HEK293 (cell line): ENCODE data around the gene ENTREP3.

Experiments used
- GLI4 ChIP-seq: fragments of 450-650 bp; formaldehyde crosslinking; IDR thresholded peaks from 2 replicates; pipeline ENCODE4 v1.5.1; 2016; ENCODE audit warnings: missing biosample characterization, missing genetic modification characterization
- OVOL3 ChIP-seq: fragments of 450-650 bp; formaldehyde crosslinking; IDR thresholded peaks from 2 replicates; pipeline ENCODE4 v1.5.1; 2016; ENCODE audit warnings: missing biosample characterization, missing genetic modification characterization
- SP2 ChIP-seq: fragments of 450-650 bp; formaldehyde crosslinking; IDR thresholded peaks from 2 replicates; pipeline ENCODE4 v1.5.1; 2016; ENCODE audit warnings: missing biosample characterization, missing genetic modification characterization
- ZIC2 ChIP-seq: fragments of 450-650 bp; formaldehyde crosslinking; IDR thresholded peaks from 2 replicates; pipeline ENCODE4 v1.5.1; 2016; ENCODE audit warnings: missing biosample characterization, missing genetic modification characterization
- ZNF114 ChIP-seq: fragments of 450-650 bp; formaldehyde crosslinking; IDR thresholded peaks from 2 replicates; pipeline ENCODE4 v1.5.0; 2017; ENCODE audit warnings: missing biosample characterization, missing genetic modification characterization
- ZNF138 ChIP-seq: fragments of 450-650 bp; formaldehyde crosslinking; IDR thresholded peaks from 2 replicates; pipeline ENCODE4 v1.5.1; 2016; ENCODE audit warnings: missing biosample characterization, missing genetic modification characterization, borderline replicate concordance
- ZNF157 ChIP-seq: fragments of 450-650 bp; formaldehyde crosslinking; IDR thresholded peaks from 2 replicates; pipeline ENCODE4 v1.5.1; 2016; ENCODE audit warnings: missing biosample characterization, missing genetic modification characterization
- ZNF19 ChIP-seq: fragments of 450-650 bp; formaldehyde crosslinking; IDR thresholded peaks from 2 replicates; pipeline ENCODE4; 2016; ENCODE audit warnings: missing biosample characterization, missing genetic modification characterization, low read depth
- ZNF202 ChIP-seq: fragments of 450-650 bp; formaldehyde crosslinking; IDR thresholded peaks from 2 replicates; pipeline ENCODE4 v1.5.1; 2016; ENCODE audit warnings: missing biosample characterization, missing genetic modification characterization, borderline replicate concordance
- ZNF211 ChIP-seq: fragments of 450-650 bp; formaldehyde crosslinking; IDR thresholded peaks from 2 replicates; pipeline ENCODE4 v1.5.1; 2016; ENCODE audit warnings: low read depth, missing biosample characterization, missing genetic modification characterization
- ZNF274 ChIP-seq, 2 experiments: fragments of 200-500 bp in 1 of 2; fragments of 450-650 bp in 1 of 2; sonication (Bioruptor generic) in 1 of 2; formaldehyde crosslinking in 1 of 2; IDR thresholded peaks; 2 replicates each; pipeline versions ENCODE4 v1.5.1 to v1.6.1; 2014 to 2016; ENCODE audit warnings: borderline replicate concordance in 1 of 2, inconsistent platforms in 1 of 2, low read length in 1 of 2, missing biosample characterization in 1 of 2, missing genetic modification characterization in 1 of 2
- ZNF423 ChIP-seq: fragments of 450-650 bp; formaldehyde crosslinking; IDR thresholded peaks from 2 replicates; pipeline ENCODE4 v1.5.1; 2016; ENCODE audit warnings: missing biosample characterization, missing genetic modification characterization
- ZNF558 ChIP-seq: fragments of 450-650 bp; formaldehyde crosslinking; IDR thresholded peaks from 2 replicates; pipeline ENCODE4 v1.5.1; 2016; ENCODE audit warnings: missing biosample characterization, missing genetic modification characterization
- ZNF623 ChIP-seq: fragments of 450-650 bp; formaldehyde crosslinking; IDR thresholded peaks from 2 replicates; pipeline ENCODE4 v1.5.1; 2016; ENCODE audit warnings: missing biosample characterization, missing genetic modification characterization
- ZNF777 ChIP-seq: fragments of 450-650 bp; formaldehyde crosslinking; IDR thresholded peaks from 2 replicates; pipeline ENCODE4 v1.5.1; 2017; ENCODE audit warnings: missing biosample characterization, missing genetic modification characterization, borderline replicate concordance
- ZNF791 ChIP-seq: fragments of 450-650 bp; formaldehyde crosslinking; IDR thresholded peaks from 2 replicates; pipeline ENCODE4 v1.5.1; 2016; ENCODE audit warnings: missing biosample characterization, missing genetic modification characterization
- ZNF837 ChIP-seq: fragments of 450-650 bp; formaldehyde crosslinking; IDR thresholded peaks from 2 replicates; pipeline ENCODE4 v1.5.1; 2016; ENCODE audit warnings: missing biosample characterization, missing genetic modification characterization
- ZSCAN16 ChIP-seq: fragments of 450-650 bp; formaldehyde crosslinking; IDR thresholded peaks from 2 replicates; pipeline ENCODE4 v1.5.1; 2016; ENCODE audit warnings: missing biosample characterization, missing genetic modification characterization
- ZSCAN30 ChIP-seq: fragments of 450-650 bp; IDR thresholded peaks from 2 replicates; pipeline ENCODE4 v1.5.1; 2018; ENCODE audit warnings: missing biosample characterization, mild to moderate bottlenecking, missing genetic modification characterization, moderate library complexity
- TF ChIP-seq, protein P1 (sequence below): fragments of 450-650 bp; formaldehyde crosslinking; IDR thresholded peaks from 2 replicates; pipeline ENCODE4 v1.5.1; 2016; ENCODE audit warnings: missing biosample characterization, missing genetic modification characterization
- TF ChIP-seq, protein P2 (sequence below): fragments of 450-650 bp; formaldehyde crosslinking; IDR thresholded peaks from 2 replicates; pipeline ENCODE4 v1.5.1; 2016; ENCODE audit warnings: missing biosample characterization, missing genetic modification characterization
- TF ChIP-seq, protein P3 (sequence below): fragments of 450-650 bp; formaldehyde crosslinking; IDR thresholded peaks from 2 replicates; pipeline ENCODE4 v1.5.1; 2016; ENCODE audit warnings: missing biosample characterization, missing genetic modification characterization
- TF ChIP-seq, protein P4 (sequence below): fragments of 450-650 bp; formaldehyde crosslinking; IDR thresholded peaks from 2 replicates; pipeline ENCODE4 v1.5.1; 2016; ENCODE audit warnings: missing biosample characterization, missing genetic modification characterization
- TF ChIP-seq, protein P5 (sequence below): fragments of 450-650 bp; formaldehyde crosslinking; IDR thresholded peaks from 2 replicates; pipeline ENCODE4 v1.5.1; 2016; ENCODE audit warnings: missing biosample characterization, missing genetic modification characterization, low read depth
- TF ChIP-seq, protein P6 (sequence below): fragments of 450-650 bp; formaldehyde crosslinking; IDR thresholded peaks from 2 replicates; pipeline ENCODE4 v1.5.1; 2016; ENCODE audit warnings: missing biosample characterization, missing genetic modification characterization

The ENTREP3 gene

DNA sequence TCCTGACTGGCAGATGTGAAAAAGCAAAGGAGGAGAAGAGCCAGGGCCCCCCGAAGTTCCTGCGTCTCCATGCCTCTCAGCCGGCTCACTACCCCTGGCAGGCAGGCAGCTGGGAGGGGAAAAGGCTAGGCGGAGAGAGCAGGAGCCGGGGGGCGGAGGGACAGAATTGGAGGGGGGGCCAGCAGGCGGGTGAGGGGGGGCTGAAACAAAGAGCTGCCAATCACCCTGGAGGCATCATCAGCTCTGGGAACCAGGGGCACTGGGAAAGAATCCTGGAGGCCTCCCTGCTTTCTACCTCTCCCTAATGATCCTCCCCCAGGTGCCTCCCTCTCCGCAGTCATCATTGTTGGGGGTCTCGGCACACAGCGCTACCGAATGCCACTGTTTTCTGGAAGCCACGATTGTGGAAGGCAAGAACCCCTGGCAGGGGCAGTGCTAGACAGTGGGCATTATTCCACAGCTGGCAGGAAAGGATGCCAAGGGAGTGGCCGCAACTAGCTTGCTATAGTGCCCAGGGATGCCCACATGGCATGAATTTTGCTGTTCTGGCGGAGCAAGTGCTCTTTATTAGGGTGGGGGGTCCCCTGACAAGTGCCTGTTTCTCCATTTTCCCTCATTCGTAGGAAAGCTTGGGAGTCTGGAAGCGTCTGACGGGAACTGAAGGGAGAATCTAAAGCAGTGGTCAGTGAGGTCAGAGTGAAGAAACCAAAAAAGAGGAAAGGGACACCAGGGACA lies 47.3 kb downstream of the ENTREP3 start, which contains the start of gene THBS3 (continued):
- TF ChIP-seq ZSCAN16 (tag by site-specific recombination): no peak
- no peak for TF ChIP-seq ZNF202 (tag by site-specific recombination)
- no peak for TF ChIP-seq ZNF157 (tag by site-specific recombination)
- TF ChIP-seq ZSCAN30: no peak
- no peak for TF ChIP-seq ZNF623
- 0 out of 2 replicates have a peak, but pooled peaks have one; percentile 21 for TF ChIP-seq ZNF791
- TF ChIP-seq ZIC2 (tag by site-specific recombination): peak; percentile 28; the same call in 1 of the 2 replicates
- TF ChIP-seq, protein P1, sequence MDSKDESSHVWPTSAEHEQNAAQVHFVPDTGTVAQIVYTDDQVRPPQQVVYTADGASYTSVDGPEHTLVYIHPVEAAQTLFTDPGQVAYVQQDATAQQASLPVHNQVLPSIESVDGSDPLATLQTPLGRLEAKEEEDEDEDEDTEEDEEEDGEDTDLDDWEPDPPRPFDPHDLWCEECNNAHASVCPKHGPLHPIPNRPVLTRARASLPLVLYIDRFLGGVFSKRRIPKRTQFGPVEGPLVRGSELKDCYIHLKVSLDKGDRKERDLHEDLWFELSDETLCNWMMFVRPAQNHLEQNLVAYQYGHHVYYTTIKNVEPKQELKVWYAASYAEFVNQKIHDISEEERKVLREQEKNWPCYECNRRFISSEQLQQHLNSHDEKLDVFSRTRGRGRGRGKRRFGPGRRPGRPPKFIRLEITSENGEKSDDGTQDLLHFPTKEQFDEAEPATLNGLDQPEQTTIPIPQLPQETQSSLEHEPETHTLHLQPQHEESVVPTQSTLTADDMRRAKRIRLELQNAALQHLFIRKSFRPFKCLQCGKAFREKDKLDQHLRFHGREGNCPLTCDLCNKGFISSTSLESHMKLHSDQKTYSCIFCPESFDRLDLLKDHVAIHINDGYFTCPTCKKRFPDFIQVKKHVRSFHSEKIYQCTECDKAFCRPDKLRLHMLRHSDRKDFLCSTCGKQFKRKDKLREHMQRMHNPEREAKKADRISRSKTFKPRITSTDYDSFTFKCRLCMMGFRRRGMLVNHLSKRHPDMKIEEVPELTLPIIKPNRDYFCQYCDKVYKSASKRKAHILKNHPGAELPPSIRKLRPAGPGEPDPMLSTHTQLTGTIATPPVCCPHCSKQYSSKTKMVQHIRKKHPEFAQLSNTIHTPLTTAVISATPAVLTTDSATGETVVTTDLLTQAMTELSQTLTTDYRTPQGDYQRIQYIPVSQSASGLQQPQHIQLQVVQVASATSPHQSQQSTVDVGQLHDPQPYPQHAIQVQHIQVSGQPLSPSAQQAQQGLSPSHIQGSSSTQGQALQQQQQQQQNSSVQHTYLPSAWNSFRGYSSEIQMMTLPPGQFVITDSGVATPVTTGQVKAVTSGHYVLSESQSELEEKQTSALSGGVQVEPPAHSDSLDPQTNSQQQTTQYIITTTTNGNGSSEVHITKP (tag by site-specific recombination): no peak
- TF ChIP-seq, protein P2, sequence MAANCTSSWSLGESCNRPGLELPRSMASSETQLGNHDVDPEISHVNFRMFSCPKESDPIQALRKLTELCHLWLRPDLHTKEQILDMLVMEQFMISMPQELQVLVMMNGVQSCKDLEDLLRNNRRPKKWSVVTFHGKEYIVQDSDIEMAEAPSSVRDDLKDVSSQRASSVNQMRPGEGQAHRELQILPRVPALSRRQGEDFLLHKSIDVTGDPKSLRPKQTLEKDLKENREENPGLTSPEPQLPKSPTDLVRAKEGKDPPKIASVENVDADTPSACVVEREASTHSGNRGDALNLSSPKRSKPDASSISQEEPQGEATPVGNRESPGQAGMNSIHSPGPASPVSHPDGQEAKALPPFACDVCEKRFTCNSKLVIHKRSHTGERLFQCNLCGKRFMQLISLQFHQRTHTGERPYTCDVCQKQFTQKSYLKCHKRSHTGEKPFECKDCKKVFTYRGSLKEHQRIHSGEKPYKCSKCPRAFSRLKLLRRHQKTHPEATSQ (tag by site-specific recombination): no peak
- TF ChIP-seq ZNF274 (IDR thresholded peaks at IDR 0.05; ENCODE audit: low read length): no peak
- TF ChIP-seq ZNF274 (tag by site-specific recombination; IDR thresholded peaks at IDR 0.05; ENCODE audit: borderline replicate concordance): no peak
- no peak for TF ChIP-seq GLI4 (tag by site-specific recombination)
- TF ChIP-seq, protein P3, sequence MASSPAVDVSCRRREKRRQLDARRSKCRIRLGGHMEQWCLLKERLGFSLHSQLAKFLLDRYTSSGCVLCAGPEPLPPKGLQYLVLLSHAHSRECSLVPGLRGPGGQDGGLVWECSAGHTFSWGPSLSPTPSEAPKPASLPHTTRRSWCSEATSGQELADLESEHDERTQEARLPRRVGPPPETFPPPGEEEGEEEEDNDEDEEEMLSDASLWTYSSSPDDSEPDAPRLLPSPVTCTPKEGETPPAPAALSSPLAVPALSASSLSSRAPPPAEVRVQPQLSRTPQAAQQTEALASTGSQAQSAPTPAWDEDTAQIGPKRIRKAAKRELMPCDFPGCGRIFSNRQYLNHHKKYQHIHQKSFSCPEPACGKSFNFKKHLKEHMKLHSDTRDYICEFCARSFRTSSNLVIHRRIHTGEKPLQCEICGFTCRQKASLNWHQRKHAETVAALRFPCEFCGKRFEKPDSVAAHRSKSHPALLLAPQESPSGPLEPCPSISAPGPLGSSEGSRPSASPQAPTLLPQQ (tag by site-specific recombination): no peak
- TF ChIP-seq ZNF423 (tag by site-specific recombination): no peak
- TF ChIP-seq, protein P4, sequence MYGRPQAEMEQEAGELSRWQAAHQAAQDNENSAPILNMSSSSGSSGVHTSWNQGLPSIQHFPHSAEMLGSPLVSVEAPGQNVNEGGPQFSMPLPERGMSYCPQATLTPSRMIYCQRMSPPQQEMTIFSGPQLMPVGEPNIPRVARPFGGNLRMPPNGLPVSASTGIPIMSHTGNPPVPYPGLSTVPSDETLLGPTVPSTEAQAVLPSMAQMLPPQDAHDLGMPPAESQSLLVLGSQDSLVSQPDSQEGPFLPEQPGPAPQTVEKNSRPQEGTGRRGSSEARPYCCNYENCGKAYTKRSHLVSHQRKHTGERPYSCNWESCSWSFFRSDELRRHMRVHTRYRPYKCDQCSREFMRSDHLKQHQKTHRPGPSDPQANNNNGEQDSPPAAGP (tag by site-specific recombination): no peak
- TF ChIP-seq ZNF837 (tag by site-specific recombination): no peak
- TF ChIP-seq ZNF138 (tag by site-specific recombination): no peak
- 0 out of 2 replicates have a peak, but pooled peaks have one; percentile 2 for TF ChIP-seq SP2 (tag by site-specific recombination)
- TF ChIP-seq ZNF777: no peak
- TF ChIP-seq ZNF114 (tag by site-specific recombination): no peak
- no peak for TF ChIP-seq ZNF558 (tag by site-specific recombination)
- TF ChIP-seq, protein P5, sequence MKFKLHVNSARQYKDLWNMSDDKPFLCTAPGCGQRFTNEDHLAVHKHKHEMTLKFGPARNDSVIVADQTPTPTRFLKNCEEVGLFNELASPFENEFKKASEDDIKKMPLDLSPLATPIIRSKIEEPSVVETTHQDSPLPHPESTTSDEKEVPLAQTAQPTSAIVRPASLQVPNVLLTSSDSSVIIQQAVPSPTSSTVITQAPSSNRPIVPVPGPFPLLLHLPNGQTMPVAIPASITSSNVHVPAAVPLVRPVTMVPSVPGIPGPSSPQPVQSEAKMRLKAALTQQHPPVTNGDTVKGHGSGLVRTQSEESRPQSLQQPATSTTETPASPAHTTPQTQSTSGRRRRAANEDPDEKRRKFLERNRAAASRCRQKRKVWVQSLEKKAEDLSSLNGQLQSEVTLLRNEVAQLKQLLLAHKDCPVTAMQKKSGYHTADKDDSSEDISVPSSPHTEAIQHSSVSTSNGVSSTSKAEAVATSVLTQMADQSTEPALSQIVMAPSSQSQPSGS: no peak
- no peak for TF ChIP-seq ZNF211
- no peak for TF ChIP-seq ZNF19 (tag by site-specific recombination)
- TF ChIP-seq, protein P6, sequence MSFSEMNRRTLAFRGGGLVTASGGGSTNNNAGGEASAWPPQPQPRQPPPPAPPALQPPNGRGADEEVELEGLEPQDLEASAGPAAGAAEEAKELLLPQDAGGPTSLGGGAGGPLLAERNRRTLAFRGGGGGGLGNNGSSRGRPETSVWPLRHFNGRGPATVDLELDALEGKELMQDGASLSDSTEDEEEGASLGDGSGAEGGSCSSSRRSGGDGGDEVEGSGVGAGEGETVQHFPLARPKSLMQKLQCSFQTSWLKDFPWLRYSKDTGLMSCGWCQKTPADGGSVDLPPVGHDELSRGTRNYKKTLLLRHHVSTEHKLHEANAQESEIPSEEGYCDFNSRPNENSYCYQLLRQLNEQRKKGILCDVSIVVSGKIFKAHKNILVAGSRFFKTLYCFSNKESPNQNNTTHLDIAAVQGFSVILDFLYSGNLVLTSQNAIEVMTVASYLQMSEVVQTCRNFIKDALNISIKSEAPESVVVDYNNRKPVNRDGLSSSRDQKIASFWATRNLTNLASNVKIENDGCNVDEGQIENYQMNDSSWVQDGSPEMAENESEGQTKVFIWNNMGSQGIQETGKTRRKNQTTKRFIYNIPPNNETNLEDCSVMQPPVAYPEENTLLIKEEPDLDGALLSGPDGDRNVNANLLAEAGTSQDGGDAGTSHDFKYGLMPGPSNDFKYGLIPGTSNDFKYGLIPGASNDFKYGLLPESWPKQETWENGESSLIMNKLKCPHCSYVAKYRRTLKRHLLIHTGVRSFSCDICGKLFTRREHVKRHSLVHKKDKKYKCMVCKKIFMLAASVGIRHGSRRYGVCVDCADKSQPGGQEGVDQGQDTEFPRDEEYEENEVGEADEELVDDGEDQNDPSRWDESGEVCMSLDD (tag by site-specific recombination): no peak
- TF ChIP-seq OVOL3 (tag by site-specific recombination): no peak
